IMR-90 (cell line): Measurements from ENCODE around the gene PABPC1L. TPM values are rescaled to one million over a fixed set of nuclear protein-coding genes. Genes with fewer than 3 reads are reported as not detected.

Experiments used
- ATAC-seq: fragments of 200-7000 bp; cut with Tn5 transposase; 2 replicates; pipeline ENCODE4 v1.9.1; 2020; ENCODE audit warnings: low read depth, mild to moderate bottlenecking, moderate library complexity
- BruUV-seq: library from RNA; stranded (reverse); fragments of 400-500 nt; replicated peaks from 2 replicates; lab custom pipeline; 2021; lab: Mats Ljungman, UMichigan
- CTCF ChIA-PET: fragments of 300-600 bp; formaldehyde crosslinking; extraction: SDS; loops from one replicate; lab custom pipeline; 2021; ENCODE audit warnings: antibody characterized with exemption; lab: Yijun Ruan, JAX
- POLR2A ChIA-PET: fragments of 300-600 bp; sonication (Branson Sonifier 250); formaldehyde crosslinking; loops from one replicate; lab custom pipeline; 2022; ENCODE audit warnings: antibody characterized with exemption; ENCODE audit not compliant: unreplicated experiment; lab: Charles Lee
- DNase-seq: peaks from one replicate; pipeline ENCODE4 v3.0.0; 2013
- H2AFZ ChIP-seq: replicated peaks from 2 replicates; pipeline ENCODE3; 2013; ENCODE audit warnings: low read length, mild to moderate bottlenecking; ENCODE audit not compliant: poor library complexity
- H2AK5ac ChIP-seq: 2 replicates; pipeline ENCODE4 v1.6.1; 2013; ENCODE audit warnings: low read depth, low read length, inconsistent platforms
- H2AK9ac ChIP-seq: replicated peaks from 2 replicates; pipeline ENCODE3; 2013; ENCODE audit warnings: mild to moderate bottlenecking, low read depth, low read length, moderate library complexity; ENCODE audit not compliant: poor library complexity
- H2BK120ac ChIP-seq: 2 replicates; pipeline ENCODE4 v1.6.1; 2013; ENCODE audit warnings: low read depth, low read length, inconsistent platforms
- H2BK15ac ChIP-seq: 3 replicates; pipeline ENCODE4 v1.6.1; 2013; ENCODE audit warnings: low read depth, low read length, inconsistent platforms
- H2BK20ac ChIP-seq: 2 replicates; pipeline ENCODE4 v1.6.1; 2013; ENCODE audit warnings: low read depth, mild to moderate bottlenecking, inconsistent platforms, low read length, moderate library complexity
- H2BK5ac ChIP-seq: 2 replicates; pipeline ENCODE4 v1.6.1; 2013; ENCODE audit warnings: mild to moderate bottlenecking, low read depth, low read length, inconsistent platforms; ENCODE audit not compliant: poor library complexity, severe bottlenecking
- H3K14ac ChIP-seq: replicated peaks from 2 replicates; pipeline ENCODE4 v1.6.1; 2013; ENCODE audit warnings: low read depth, low read length, inconsistent platforms
- H3K18ac ChIP-seq: 2 replicates; pipeline ENCODE4 v1.6.1; 2013; ENCODE audit warnings: low read depth, low read length, control low read depth
- H3K23ac ChIP-seq: 2 replicates; pipeline ENCODE4 v1.6.1; 2013; ENCODE audit warnings: low read depth, low read length, inconsistent platforms
- H3K27ac ChIP-seq: 2 replicates; pipeline ENCODE4 v1.5.1; 2013; ENCODE audit warnings: mild to moderate bottlenecking, control low read depth, low read length; ENCODE audit not compliant: insufficient read depth
- H3K27me3 ChIP-seq: 2 replicates; pipeline ENCODE4 v1.6.1; 2013; ENCODE audit warnings: low read length; ENCODE audit not compliant: control insufficient read depth, insufficient read depth
- H3K36me3 ChIP-seq: 2 replicates; pipeline ENCODE4 v1.6.1; 2013; ENCODE audit warnings: low read length, mixed read lengths; ENCODE audit not compliant: control insufficient read depth, insufficient read depth
- H3K4ac ChIP-seq: 2 replicates; pipeline ENCODE4 v1.6.1; 2013; ENCODE audit warnings: low read depth, low read length, inconsistent platforms
- H3K4me1 ChIP-seq: 2 replicates; pipeline ENCODE4 v1.6.1; 2013; ENCODE audit warnings: low read length, mixed read lengths; ENCODE audit not compliant: control insufficient read depth, insufficient read depth
- H3K4me2 ChIP-seq: 2 replicates; pipeline ENCODE4 v1.6.1; 2013; ENCODE audit warnings: low read depth, mild to moderate bottlenecking, control low read depth, low read length, moderate library complexity
- H3K4me3 ChIP-seq: 2 replicates; pipeline ENCODE4 v1.5.1; 2013; ENCODE audit warnings: low read depth, mild to moderate bottlenecking, control low read depth, low read length, moderate library complexity; ENCODE audit not compliant: insufficient read depth
- H3K56ac ChIP-seq: 2 replicates; pipeline ENCODE4 v1.6.1; 2013; ENCODE audit warnings: low read length, inconsistent platforms; ENCODE audit not compliant: insufficient read depth; ENCODE audit errors: extremely low read depth
- H3K79me1 ChIP-seq, 2 experiments: 2 replicates each; pipeline ENCODE4 v1.6.1; 2013; ENCODE audit warnings: low read length in 2 of 2, inconsistent platforms in 1 of 2, low read depth in 1 of 2
- H3K9ac ChIP-seq: 2 replicates; pipeline ENCODE4 v1.6.1; 2013; ENCODE audit warnings: low read depth, low read length, control low read depth
- H3K9me1 ChIP-seq: 2 replicates; pipeline ENCODE4 v1.6.1; 2013; ENCODE audit warnings: low read length, inconsistent platforms; ENCODE audit not compliant: insufficient read depth
- H3K9me3 ChIP-seq: 2 replicates; pipeline ENCODE4 v1.6.1; 2013; ENCODE audit warnings: low read length; ENCODE audit not compliant: control insufficient read depth, insufficient read depth
- H4K20me1 ChIP-seq: 2 replicates; pipeline ENCODE4 v1.6.1; 2013; ENCODE audit warnings: low read length, inconsistent platforms; ENCODE audit not compliant: insufficient read depth
- H4K5ac ChIP-seq: 2 replicates; pipeline ENCODE4 v1.6.1; 2013; ENCODE audit warnings: mild to moderate bottlenecking, low read depth, low read length, control low read depth
- H4K8ac ChIP-seq, 2 experiments: 2 replicates each; pipeline ENCODE4 v1.6.1; 2013; ENCODE audit warnings: low read depth in 2 of 2, low read length in 2 of 2, control low read depth in 1 of 2, inconsistent platforms in 1 of 2
- H4K91ac ChIP-seq: 2 replicates; pipeline ENCODE4 v1.6.1; 2013; ENCODE audit warnings: low read depth, low read length, inconsistent platforms; ENCODE audit not compliant: insufficient read depth
- FOS ChIP-seq: fragments of 150-350 bp; IDR thresholded peaks from 2 replicates; pipeline ENCODE4 v1.6.1; 2016; ENCODE audit warnings: low read depth, low read length
- NFE2L2 ChIP-seq: fragments of 150-350 bp; IDR thresholded peaks from 2 replicates; pipeline ENCODE4 v1.6.1; 2016; ENCODE audit warnings: low read depth, mild to moderate bottlenecking, low read length
- POLR2A ChIP-seq: IDR thresholded peaks from 2 replicates; pipeline ENCODE4 v1.6.1; 2012; ENCODE audit warnings: mild to moderate bottlenecking, low read depth, low read length
- RFX5 ChIP-seq: IDR thresholded peaks from 2 replicates; pipeline ENCODE4 v1.8.0; 2012; ENCODE audit warnings: low read depth, mild to moderate bottlenecking, low read length, moderate library complexity
- SMC3 ChIP-seq: fragments of 150-350 bp; IDR thresholded peaks from 2 replicates; pipeline ENCODE4 v1.6.1; 2016; ENCODE audit warnings: low read depth, mild to moderate bottlenecking, antibody characterized with exemption, low read length, moderate library complexity
- WGBS, 2 experiments: methylation state at CpG; one replicate each; pipeline versions ENCODE4 v1.1.5 to v1.1.7; 2013; ENCODE audit warnings: missing lambda C conversion rate in 2 of 2; ENCODE audit not compliant: insufficient read length in 1 of 2; ENCODE audit errors: extremely low coverage in 2 of 2; 5-methylcytosine and 5-hydroxymethylcytosine counted together
- dilution Hi-C: fragments of 300-500 bp; cut with HindIII; formaldehyde crosslinking; loops from one replicate; pipeline ENCODE4 v1.14.3; 2018; ENCODE audit warnings: low sequenced_read_pairs; ENCODE audit not compliant: unreplicated experiment
- in situ Hi-C: fragments of 300-500 bp; cut with MboI; formaldehyde crosslinking; loops from 3 replicates; pipeline ENCODE4 v1.14.3; 2019; ENCODE audit warnings: low sequenced_read_pairs, inconsistent platforms, mixed read lengths
- intact Hi-C: fragments of 100-400 bp; cut with micrococcal nuclease; formaldehyde crosslinking; loops from 2 replicates; pipeline ENCODE4 v1.10.0; 2022
- polyA plus RNA-seq, 3 experiments: library from polyadenylated mRNA; depleted of rRNA; stranded (reverse); fragments of >200 nt; gene quantifications; 2 replicates each; pipeline ENCODE4 v1.2.3, GENCODE V29; 2012; ENCODE audit warnings: low replicate concordance in 1 of 3
- total RNA-seq: library from RNA; depleted of rRNA; stranded (reverse); fragments of >200 nt; gene quantifications from 2 replicates; pipeline ENCODE4 v1.2.3, GENCODE V29; 2012

The PABPC1L gene
- total and polyA plus RNA-seq, 2 of the 4 experiments (the other 2 are of a cell fraction) = 6.1 to 82.4 TPM

GRCh38 chr20:44948513-44948912, 38.7 kb downstream of the PABPC1L start:
- no peak overlapping the region for H3K18ac ChIP-seq
- no peak overlapping the region for H3K14ac ChIP-seq
- intact Hi-C loops (no loop called here), in situ Hi-C loops (no loop called here), dilution Hi-C loops (no loop called here)
- TF ChIP-seq FOS (no peak), RFX5 (no peak), NFE2L2 (no peak), POLR2A (no peak), SMC3 (no peak)
- no peak overlapping the region for H2AK5ac ChIP-seq
- H3K27me3 ChIP-seq = no peaks in the 10 kb centered on the region
- H2BK15ac ChIP-seq = no peak overlapping the region
- POLR2A ChIA-PET = no interaction called here
- DNase-seq (no peak), ATAC-seq (no peak)
- no peak overlapping the region for H3K4ac ChIP-seq
- H2BK5ac ChIP-seq = no peak overlapping the region
- no peak overlapping the region for H2BK20ac ChIP-seq
- H3K9me3 ChIP-seq = no peaks in the 10 kb centered on the region
- H3K36me3 ChIP-seq = peaks cover 44% of the 10 kb centered on the region
- CTCF ChIA-PET = no interaction called here
- H3K9ac ChIP-seq = no peak overlapping the region
- no peaks in the 10 kb centered on the region for H3K9me1 ChIP-seq
- 94% methylated on average over 2 of the region's 2 CpGs; no CpG with 5 or more reads in 1 of the 2 experiments for WGBS, 2 experiments
- H3K23ac ChIP-seq = no peak overlapping the region
- H2AFZ ChIP-seq = no peak overlapping the region
- H3K4me2 ChIP-seq = no peak overlapping the region
- H3K4me1 ChIP-seq = peaks cover 2% of the 10 kb centered on the region; the same call in 1 of the 2 replicates
- no peak overlapping the region for H4K5ac ChIP-seq
- no peak overlapping the region for H3K27ac ChIP-seq
- no peak overlapping the region for H3K56ac ChIP-seq
- H4K20me1 ChIP-seq = no peaks in the 10 kb centered on the region
- no peak overlapping the region for H4K8ac ChIP-seq
- no peak overlapping the region for H2BK120ac ChIP-seq
- BruUV-seq = no TSS peak
- no peak overlapping the region for H4K91ac ChIP-seq
- H3K4me3 ChIP-seq = no peak overlapping the region
- no peak overlapping the region for H2AK9ac ChIP-seq
- peaks cover 9 to 16% of the 10 kb centered on the region in 2 experiments; a peak in 3 of 4 replicates for H3K79me1 ChIP-seq
